ENCODE measurements around the gene SNAP29.

SNAP29 gene

DNA sequence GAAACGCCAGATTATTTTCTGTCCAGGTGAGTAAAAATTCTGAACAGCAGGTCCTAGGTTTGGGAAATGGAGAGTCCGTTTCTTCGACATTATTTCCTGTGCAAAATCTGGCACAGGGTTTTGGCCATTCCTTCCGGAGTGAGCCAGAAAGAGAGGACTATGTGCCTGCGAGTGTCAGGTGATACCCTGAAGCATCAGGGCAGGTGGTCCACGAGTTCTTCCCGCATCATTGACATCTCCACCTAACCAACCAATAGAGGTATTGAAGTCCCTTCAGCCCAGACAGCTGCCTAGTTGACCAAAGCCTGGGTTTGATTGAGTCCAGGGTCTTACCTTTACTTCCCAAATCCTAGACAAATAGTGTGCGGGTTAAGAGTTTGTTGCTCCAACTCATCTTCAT lies 808 bp downstream of the SNAP29 start:
- no peak for DNase-seq
- in situ Hi-C loops (cut with HindIII; ENCODE audit: low pct_ligation_motif_present, low pct_unique_long_range_greater_than_20kb, low sequenced_read_pairs), result no loop called here

- in situ Hi-C loops (cut with HindIII; ENCODE audit: low pct_ligation_motif_present, low pct_unique_long_range_greater_than_20kb, low sequenced_read_pairs), result no loop called here
- DNase-seq, result no peak
Observed at GRCh38 chr22:20862540-20862939, 3.7 kb downstream of the SNAP29 start.

DNA sequence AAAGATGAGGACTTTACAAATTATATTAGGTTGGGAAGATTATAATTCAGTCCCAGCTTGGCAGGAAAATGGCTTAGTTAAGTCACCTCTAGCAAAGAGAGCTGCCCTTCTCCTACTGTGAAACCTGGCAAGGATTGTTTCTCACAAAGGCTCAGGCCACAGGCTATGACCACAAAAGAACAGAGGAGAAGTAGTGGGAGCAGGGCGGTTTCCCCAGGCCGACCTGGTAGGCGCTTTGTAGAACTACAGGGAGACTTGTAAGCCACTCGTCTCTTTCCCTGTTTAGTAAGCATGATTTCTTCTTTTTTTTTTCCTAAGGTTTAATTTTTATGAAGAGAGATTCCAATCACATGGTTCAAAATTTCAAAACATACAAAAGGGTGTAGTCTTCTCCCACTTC lies 4.6 kb downstream of the SNAP29 start:
- no peak for DNase-seq
- in situ Hi-C loops (cut with HindIII; ENCODE audit: low pct_ligation_motif_present, low pct_unique_long_range_greater_than_20kb, low sequenced_read_pairs), result no loop called here

DNA sequence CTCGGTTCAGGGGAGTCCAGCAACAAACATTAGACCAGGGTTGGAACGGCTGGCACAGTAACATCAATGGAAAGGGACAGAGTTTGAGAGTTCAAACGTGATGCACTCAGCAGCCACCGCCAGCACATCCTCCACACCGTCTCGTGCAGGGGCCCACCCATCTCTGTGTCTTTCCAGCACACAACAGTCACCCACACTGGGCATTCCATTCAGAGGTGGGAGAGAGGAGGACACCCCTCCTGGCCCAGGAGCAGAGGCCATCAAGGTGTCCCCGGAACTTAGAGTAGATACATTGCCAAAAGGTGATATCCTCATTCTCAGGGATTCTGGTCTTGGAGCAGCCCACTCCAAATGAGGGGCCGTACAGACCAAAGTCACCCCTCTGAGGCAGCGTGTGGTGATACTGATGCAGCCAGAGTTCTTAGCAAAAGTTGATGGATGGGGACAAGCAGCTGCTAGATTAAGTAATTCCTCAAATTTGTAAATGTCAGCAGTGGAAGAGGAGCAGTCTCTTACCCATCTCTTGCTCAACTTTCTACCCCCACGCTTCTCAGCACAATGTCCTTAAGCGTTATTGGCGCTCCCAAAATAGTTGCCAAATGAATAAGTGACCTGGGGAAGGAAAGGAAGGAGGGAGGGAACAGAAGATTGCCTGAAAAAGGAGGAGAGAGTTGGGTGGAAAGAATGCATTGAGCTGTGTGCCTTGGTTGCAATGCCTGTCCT lies 5.5 kb downstream of the SNAP29 start:
- in situ Hi-C loops (cut with HindIII; ENCODE audit: low pct_ligation_motif_present, low pct_unique_long_range_greater_than_20kb, low sequenced_read_pairs), result no loop called here
- DNase-seq, result no peak

DNA sequence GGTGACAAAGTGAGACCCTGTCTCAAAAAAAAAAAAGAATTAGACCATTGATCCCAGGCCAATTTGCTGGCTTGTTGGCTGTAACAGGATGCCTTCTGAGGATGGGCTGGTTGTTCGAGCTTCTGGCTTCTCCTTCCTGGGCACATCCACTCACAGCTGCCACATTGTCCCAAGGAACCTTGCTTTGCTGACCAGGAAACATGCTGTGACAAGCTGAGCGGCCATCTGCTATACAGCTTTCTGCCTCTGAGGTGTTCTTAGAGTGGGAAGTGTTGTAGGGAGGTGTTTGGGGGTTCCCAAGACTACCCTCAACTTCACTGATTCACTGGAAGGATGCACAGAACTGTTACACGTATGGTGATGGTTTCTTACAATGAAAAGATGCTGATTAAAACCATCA lies 6.5 kb downstream of the SNAP29 start:
- no peak for DNase-seq
- in situ Hi-C loops (cut with HindIII; ENCODE audit: low pct_ligation_motif_present, low pct_unique_long_range_greater_than_20kb, low sequenced_read_pairs), result no loop called here

DNA sequence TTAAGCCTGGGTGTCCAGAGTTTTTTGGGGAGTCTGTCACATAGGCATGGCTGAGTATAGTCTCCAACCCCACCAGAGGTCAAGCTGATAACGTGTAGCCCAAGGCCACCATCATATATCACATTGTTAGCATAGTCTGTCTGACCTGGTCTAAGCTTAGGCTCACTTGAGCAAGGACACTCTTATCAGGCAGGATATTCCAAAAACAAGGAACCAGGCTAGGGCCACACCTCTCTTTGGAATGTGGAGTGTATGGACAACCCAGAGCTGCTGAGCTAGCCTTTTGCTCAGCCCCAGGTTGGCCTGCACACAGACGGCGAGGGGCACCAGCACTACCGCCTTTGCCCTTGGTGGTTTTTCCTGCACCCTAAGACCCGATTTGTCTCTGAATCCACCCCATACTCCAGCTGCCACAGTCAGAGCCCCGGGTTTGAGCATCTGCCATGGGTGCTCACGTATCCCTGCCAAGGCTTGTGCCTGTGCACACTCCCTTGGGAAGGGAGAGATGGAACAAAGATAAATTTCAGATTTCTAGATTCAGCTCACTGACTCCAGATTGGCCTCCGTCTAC lies 7.2 kb downstream of the SNAP29 start:
- in situ Hi-C loops (cut with HindIII; ENCODE audit: low pct_ligation_motif_present, low pct_unique_long_range_greater_than_20kb, low sequenced_read_pairs), result no loop called here
- DNase-seq, result no peak

- in situ Hi-C loops (cut with HindIII; ENCODE audit: low pct_ligation_motif_present, low pct_unique_long_range_greater_than_20kb, low sequenced_read_pairs), result no loop called here
- DNase-seq, result no peak
Observed at GRCh38 chr22:20866736-20867135, 7.9 kb downstream of the SNAP29 start.

DNA sequence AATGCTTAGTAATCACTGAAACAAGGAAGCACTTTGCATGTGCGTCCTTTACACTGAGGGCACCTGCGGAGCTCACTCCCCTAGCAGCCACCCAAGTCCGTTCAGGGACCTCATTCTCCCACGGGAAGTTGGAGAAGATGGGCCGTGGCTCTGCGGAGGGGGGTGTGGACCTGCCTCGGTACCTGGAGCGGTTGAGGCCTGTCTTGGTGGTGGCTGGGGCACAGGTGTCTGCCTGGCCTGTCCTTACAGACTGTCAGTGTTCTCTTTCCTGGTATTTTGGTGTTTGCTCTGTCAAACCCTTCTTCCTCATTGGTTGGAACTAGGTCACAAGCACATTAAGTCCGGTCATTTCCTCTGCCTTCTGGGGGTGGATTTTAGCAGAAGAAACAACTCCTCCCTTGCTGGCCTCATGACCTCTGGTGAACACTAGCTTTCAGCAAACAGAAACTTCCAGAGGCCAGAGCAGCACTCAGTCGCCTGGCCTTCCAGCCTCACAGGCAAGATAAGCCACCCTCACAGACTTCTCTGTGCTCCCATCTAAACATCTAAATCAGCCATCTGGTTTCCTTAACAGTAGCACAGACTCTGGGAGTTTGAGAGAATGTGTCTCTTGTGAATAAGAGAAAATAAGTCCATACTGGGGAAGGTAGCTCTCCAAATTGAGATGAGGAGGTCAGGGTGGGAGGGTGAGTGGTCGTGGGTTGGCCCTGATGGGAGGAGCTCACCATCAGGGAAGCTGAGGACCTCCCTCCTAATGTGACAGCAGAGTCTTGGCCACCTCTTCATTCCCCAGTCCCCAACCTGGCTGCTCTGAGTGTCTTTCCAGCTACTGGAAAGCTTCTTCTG lies 8.6 kb downstream of the SNAP29 start:
- in situ Hi-C loops (cut with HindIII; ENCODE audit: low pct_ligation_motif_present, low pct_unique_long_range_greater_than_20kb, low sequenced_read_pairs), result no loop called here
- no peak for DNase-seq

DNA sequence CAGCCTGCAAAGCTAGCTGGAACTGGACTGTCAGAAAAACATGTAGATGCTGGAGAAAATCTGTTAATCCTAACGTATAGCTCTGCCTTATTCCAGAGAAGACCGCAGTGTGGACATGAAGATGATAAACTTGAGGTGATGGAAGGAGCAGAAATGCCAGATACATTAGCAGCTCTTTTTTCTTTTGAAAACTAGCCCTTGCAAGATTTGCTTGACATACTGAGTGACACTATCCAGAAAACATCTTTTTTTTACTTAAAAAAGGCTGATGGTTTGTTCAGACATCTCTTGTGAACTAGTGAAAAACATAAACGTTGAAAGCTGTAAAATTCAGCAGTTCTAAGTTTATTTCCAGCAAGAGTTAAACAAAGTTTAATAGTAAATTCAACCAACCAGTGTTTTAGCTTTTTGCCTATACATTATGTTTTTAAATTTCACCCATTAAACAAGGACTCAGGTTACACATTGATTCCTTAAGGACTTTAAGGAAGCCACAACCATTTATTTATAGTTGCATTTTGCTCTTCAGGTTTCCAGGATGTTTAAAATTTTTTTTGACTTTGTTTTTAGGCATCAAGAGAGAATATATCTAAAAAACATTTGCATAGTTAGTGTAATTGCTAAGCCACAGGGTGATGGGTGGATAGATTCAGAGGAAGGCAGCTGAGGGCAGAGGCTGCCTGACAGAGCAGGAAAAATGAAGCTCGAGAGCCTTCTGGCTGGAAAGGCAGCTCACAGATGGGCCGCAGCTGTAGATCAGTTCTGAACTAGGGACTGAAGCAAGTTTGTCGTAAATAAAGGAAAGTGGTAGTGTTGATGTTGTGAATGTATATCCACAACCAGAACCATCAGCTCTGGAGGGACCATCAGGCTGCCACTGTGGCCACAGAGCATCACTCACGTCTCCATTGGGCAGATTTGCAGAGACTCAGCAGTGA lies 9.5 kb downstream of the SNAP29 start:
- in situ Hi-C loops (cut with HindIII; ENCODE audit: low pct_ligation_motif_present, low pct_unique_long_range_greater_than_20kb, low sequenced_read_pairs), result no loop called here
- no peak for DNase-seq

- in situ Hi-C loops (cut with HindIII; ENCODE audit: low pct_ligation_motif_present, low pct_unique_long_range_greater_than_20kb, low sequenced_read_pairs), result no loop called here
- DNase-seq, result no peak
Observed at GRCh38 chr22:20869234-20869633, 10.4 kb downstream of the SNAP29 start.

GRCh38 chr22:20873214-20873613 lies 14.4 kb downstream of the SNAP29 start:
- in situ Hi-C loops (cut with HindIII; ENCODE audit: low pct_ligation_motif_present, low pct_unique_long_range_greater_than_20kb, low sequenced_read_pairs), result no loop called here
- DNase-seq, result no peak

DNA sequence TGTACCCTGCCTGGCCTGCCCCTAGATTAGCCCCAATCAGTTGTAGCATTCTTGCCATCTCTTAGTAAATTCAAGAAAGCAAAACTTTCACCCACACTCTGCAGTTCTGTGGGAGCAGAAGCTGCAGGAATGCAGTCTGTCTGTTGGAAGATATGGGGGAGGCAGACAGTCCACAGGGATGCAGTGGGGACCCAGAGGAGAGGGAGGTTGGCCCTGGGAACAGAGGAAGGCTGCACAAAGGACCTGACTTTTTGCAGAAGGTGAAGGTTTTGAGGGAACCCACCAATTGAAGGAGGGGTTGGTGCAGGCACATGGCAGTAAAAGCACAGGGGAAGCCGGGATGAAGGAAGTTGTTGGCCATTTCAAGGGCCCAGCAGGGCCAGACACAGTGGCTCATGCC lies 16.5 kb downstream of the SNAP29 start:
- DNase-seq, result no peak
- in situ Hi-C loops (cut with HindIII; ENCODE audit: low pct_ligation_motif_present, low pct_unique_long_range_greater_than_20kb, low sequenced_read_pairs), result no loop called here

- no peak for DNase-seq
- in situ Hi-C loops (cut with HindIII; ENCODE audit: low pct_ligation_motif_present, low pct_unique_long_range_greater_than_20kb, low sequenced_read_pairs), result no loop called here
Observed at GRCh38 chr22:20877715-20878114, 18.9 kb downstream of the SNAP29 start.

DNA sequence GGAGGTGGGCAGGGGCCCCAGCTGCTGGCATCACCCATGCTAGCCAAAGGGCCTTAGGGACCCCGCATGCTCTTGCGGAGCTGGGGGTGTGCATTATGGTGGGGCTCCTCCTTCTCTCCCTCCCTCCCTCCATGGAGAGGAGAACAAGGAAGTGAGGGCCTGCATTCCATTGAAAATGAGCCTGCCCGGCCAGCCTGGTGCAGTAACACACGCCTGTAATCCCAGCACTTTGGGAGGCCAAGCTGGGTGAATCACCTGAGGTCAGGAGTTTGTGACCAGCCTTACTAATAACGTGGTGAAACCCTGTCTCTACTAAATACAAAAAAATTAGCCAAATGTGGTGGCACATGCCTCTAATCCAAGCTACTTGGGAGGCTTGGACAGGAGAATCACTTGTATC lies 22.4 kb downstream of the SNAP29 start:
- DNase-seq, result no peak

GRCh38 chr22:20881869-20882815 lies 23.3 kb downstream of the SNAP29 start:
- in situ Hi-C loops (cut with HindIII; ENCODE audit: low pct_ligation_motif_present, low pct_unique_long_range_greater_than_20kb, low sequenced_read_pairs), result no loop called here
- DNase-seq, result no peak

More for the DNA sequence above, 22.4 kb downstream of the SNAP29 start:
- in situ Hi-C loops (cut with HindIII; ENCODE audit: low pct_ligation_motif_present, low pct_unique_long_range_greater_than_20kb, low sequenced_read_pairs), result no loop called here

DNA sequence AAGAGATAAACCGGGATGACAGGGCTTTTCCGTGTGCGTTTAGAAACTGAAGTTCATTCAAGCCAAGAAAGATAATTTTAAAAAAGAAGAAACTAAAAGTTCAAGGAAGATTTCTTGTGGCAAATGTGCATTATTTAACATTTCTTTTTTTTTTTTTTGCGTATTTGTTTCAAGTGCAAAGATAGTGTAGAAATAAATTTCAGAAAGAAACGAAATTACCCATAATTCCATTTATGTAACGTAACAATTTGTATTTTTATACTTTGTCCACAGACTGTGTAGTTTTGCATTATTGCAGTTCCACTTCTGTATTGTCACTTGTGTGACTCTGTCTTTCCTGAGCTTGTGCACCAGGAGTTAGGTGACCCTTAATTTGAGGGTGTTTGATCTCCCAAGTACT lies 24.0 kb downstream of the SNAP29 start:
- no peak for DNase-seq
- in situ Hi-C loops (cut with HindIII; ENCODE audit: low pct_ligation_motif_present, low pct_unique_long_range_greater_than_20kb, low sequenced_read_pairs), result no loop called here

DNA sequence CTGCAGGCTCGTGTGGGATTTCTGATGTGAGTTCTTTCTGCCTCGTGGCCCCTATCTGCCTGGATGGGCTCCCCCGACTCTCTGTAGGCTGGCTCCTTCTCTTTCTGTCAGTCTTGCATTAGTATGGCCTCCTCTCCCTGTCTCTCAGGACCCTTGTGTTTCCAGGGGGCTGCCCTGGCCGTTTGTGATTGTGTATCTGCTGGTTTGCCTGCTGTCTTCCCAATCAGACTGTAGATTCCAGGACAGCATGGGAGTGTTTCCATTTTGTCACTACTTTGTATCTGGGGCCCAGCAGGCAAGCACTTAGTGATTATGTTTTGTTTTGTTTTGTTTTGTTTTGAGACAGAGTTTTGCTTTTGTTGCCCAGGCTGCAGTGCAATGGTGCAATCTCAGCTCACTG lies 25.6 kb downstream of the SNAP29 start:
- DNase-seq, result no peak
- in situ Hi-C loops (cut with HindIII; ENCODE audit: low pct_ligation_motif_present, low pct_unique_long_range_greater_than_20kb, low sequenced_read_pairs), result no loop called here

Data from ACHN (cell line).